ENCODE data around the gene HILPDA. TPM values are rescaled to one million over a fixed set of nuclear protein-coding genes. Genes with fewer than 3 reads are reported as not detected.

Gene HILPDA
- total and polyA plus RNA-seq, 9 of the 15 experiments (the other 6 are each of a cell fraction or from before 2014, with no cell fraction given), result 8.3 to 71.8 (median 23.5) TPM

DNA sequence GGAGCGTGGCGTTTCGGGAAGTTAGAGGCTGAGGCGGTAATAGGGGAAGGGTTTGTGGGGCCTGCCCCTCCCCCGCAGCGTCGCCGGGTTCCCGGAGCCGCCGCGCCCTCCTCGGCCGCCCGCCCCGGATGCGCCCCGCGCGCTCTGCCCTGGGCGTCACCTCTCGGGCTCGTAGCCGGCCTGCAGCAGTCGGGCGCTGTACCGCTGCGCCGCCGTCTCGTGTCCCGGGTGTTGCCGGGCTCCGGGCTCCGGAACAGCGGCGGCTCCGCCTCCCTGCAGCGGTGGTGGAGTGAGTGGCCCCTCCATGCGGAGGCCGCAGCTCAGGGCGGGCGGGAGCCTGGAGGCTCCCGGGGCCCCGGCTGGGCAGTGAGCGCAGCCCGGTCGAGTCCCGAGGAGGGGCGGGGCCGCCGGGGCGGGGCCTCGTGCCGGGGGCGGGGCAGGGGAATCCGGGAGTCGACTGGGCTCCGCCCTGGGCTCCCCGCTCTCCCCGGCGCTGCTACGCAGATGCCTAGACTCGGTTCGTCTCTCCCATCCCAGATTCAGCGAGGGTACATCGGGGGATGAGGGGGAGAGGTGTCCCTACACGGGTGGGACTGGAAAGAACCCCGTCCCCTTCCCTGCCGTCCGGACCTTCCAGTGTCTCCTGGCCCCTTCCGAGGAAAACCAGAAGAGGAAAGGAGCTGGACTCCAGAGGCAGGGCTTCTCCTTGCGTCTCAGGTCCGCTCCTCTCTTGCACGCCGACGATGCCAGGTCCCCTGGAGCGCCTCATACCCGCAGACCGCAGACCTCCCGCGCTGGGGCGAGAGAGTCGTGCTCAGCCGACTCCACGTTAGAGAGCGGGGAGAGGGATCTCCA is 45.9 kb upstream of the HILPDA start, which contains the start of gene IMPDH1 (continued):
- TF ChIP-seq, protein P1, sequence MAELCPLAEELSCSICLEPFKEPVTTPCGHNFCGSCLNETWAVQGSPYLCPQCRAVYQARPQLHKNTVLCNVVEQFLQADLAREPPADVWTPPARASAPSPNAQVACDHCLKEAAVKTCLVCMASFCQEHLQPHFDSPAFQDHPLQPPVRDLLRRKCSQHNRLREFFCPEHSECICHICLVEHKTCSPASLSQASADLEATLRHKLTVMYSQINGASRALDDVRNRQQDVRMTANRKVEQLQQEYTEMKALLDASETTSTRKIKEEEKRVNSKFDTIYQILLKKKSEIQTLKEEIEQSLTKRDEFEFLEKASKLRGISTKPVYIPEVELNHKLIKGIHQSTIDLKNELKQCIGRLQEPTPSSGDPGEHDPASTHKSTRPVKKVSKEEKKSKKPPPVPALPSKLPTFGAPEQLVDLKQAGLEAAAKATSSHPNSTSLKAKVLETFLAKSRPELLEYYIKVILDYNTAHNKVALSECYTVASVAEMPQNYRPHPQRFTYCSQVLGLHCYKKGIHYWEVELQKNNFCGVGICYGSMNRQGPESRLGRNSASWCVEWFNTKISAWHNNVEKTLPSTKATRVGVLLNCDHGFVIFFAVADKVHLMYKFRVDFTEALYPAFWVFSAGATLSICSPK (IDR thresholded peaks at IDR 0.05; ENCODE audit: borderline replicate concordance), result no peak
- TF ChIP-seq, protein P2, sequence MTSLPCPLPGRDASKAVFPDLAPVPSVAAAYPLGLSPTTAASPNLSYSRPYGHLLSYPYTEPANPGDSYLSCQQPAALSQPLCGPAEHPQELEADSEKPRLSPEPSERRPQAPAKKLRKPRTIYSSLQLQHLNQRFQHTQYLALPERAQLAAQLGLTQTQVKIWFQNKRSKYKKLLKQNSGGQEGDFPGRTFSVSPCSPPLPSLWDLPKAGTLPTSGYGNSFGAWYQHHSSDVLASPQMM (CRISPR knock-in tag; IDR thresholded peaks at IDR 0.05), result no peak
- TF ChIP-seq, protein P3, sequence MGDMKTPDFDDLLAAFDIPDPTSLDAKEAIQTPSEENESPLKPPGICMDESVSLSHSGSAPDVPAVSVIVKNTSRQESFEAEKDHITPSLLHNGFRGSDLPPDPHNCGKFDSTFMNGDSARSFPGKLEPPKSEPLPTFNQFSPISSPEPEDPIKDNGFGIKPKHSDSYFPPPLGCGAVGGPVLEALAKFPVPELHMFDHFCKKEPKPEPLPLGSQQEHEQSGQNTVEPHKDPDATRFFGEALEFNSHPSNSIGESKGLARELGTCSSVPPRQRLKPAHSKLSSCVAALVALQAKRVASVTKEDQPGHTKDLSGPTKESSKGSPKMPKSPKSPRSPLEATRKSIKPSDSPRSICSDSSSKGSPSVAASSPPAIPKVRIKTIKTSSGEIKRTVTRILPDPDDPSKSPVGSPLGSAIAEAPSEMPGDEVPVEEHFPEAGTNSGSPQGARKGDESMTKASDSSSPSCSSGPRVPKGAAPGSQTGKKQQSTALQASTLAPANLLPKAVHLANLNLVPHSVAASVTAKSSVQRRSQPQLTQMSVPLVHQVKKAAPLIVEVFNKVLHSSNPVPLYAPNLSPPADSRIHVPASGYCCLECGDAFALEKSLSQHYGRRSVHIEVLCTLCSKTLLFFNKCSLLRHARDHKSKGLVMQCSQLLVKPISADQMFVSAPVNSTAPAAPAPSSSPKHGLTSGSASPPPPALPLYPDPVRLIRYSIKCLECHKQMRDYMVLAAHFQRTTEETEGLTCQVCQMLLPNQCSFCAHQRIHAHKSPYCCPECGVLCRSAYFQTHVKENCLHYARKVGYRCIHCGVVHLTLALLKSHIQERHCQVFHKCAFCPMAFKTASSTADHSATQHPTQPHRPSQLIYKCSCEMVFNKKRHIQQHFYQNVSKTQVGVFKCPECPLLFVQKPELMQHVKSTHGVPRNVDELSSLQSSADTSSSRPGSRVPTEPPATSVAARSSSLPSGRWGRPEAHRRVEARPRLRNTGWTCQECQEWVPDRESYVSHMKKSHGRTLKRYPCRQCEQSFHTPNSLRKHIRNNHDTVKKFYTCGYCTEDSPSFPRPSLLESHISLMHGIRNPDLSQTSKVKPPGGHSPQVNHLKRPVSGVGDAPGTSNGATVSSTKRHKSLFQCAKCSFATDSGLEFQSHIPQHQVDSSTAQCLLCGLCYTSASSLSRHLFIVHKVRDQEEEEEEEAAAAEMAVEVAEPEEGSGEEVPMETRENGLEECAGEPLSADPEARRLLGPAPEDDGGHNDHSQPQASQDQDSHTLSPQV (IDR thresholded peaks at IDR 0.05), result peak; percentile 74
- TF ChIP-seq, protein P4, sequence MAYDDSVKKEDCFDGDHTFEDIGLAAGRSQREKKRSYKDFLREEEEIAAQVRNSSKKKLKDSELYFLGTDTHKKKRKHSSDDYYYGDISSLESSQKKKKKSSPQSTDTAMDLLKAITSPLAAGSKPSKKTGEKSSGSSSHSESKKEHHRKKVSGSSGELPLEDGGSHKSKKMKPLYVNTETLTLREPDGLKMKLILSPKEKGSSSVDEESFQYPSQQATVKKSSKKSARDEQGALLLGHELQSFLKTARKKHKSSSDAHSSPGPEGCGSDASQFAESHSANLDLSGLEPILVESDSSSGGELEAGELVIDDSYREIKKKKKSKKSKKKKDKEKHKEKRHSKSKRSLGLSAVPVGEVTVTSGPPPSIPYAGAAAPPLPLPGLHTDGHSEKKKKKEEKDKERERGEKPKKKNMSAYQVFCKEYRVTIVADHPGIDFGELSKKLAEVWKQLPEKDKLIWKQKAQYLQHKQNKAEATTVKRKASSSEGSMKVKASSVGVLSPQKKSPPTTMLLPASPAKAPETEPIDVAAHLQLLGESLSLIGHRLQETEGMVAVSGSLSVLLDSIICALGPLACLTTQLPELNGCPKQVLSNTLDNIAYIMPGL (CRISPR knock-in tag; IDR thresholded peaks at IDR 0.05), result peak; percentile 26; the same call in 1 of the 2 replicates
- TF ChIP-seq SRF (CRISPR knock-in tag; IDR thresholded peaks at IDR 0.05), result peak in 1 of 2 experiments; percentile 54; a peak in 1 of 4 replicates
- no peak for TF ChIP-seq TCF7L2 (IDR thresholded peaks at IDR 0.05; ENCODE audit: low read depth, low read length)
- no peak for TF ChIP-seq BACH1 (tag; IDR thresholded peaks at IDR 0.05)
- TF ChIP-seq NFATC3 (IDR thresholded peaks at IDR 0.05), result no peak
- TF ChIP-seq ZNF75A (CRISPR knock-in tag; IDR thresholded peaks at IDR 0.05), result no peak
- TF ChIP-seq ESRRA (IDR thresholded peaks at IDR 0.05; ENCODE audit: borderline replicate concordance, low read depth), result peak; percentile 75
- TF ChIP-seq, protein P5, sequence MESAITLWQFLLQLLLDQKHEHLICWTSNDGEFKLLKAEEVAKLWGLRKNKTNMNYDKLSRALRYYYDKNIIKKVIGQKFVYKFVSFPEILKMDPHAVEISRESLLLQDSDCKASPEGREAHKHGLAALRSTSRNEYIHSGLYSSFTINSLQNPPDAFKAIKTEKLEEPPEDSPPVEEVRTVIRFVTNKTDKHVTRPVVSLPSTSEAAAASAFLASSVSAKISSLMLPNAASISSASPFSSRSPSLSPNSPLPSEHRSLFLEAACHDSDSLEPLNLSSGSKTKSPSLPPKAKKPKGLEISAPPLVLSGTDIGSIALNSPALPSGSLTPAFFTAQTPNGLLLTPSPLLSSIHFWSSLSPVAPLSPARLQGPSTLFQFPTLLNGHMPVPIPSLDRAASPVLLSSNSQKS (CRISPR knock-in tag; IDR thresholded peaks at IDR 0.05), result no peak
- no peak for TF ChIP-seq NFYB (IDR thresholded peaks at IDR 0.05; ENCODE audit: extremely low read depth, insufficient read length)
- TF ChIP-seq GTF2A2 (tag; IDR thresholded peaks at IDR 0.05), result no peak
- 0 out of 2 replicates have a peak, but pooled peaks have one; percentile 22 for TF ChIP-seq JUN (IDR thresholded peaks at IDR 0.05; ENCODE audit: borderline replicate concordance, low read depth, low read length)
- TF ChIP-seq JUN (CRISPR knock-in tag; IDR thresholded peaks at IDR 0.05; ENCODE audit: borderline replicate concordance), result 0 out of 2 replicates have a peak, but pooled peaks have one; percentile 38
- TF ChIP-seq DPF2 (IDR thresholded peaks at IDR 0.05), result 0 out of 2 replicates have a peak, but pooled peaks have one; percentile 13
- TF ChIP-seq DMBX1 (CRISPR knock-in tag; IDR thresholded peaks at IDR 0.05; ENCODE audit: borderline replicate concordance), result no peak
- no peak for TF ChIP-seq PYGO2 (tag; IDR thresholded peaks at IDR 0.05)

Data from K562 (cell line).